Uterus (tissue), 2 donors: Measurements from ENCODE around the gene GTF2E1.

ENCODE experiments used
- CTCF ChIP-seq, 4 experiments: fragments of 200-600 bp in 2 of 4; fragments of 450-650 bp in 2 of 4; sonication (generic) in 2 of 4; IDR thresholded peaks; one replicate each; pipeline ENCODE4 v1.5.1; 2016 to 2019; ENCODE audit warnings: antibody characterized with exemption in 4 of 4, mild to moderate bottlenecking in 2 of 4, moderate library complexity in 1 of 4
- POLR2A ChIP-seq, 2 donors: fragments of 450-650 bp; IDR thresholded peaks; one replicate each; pipeline ENCODE4 v1.6.1; 2016; ENCODE audit warnings: antibody characterized with exemption in 2 of 2, mild to moderate bottlenecking in 1 of 2, moderate library complexity in 1 of 2

DNA sequence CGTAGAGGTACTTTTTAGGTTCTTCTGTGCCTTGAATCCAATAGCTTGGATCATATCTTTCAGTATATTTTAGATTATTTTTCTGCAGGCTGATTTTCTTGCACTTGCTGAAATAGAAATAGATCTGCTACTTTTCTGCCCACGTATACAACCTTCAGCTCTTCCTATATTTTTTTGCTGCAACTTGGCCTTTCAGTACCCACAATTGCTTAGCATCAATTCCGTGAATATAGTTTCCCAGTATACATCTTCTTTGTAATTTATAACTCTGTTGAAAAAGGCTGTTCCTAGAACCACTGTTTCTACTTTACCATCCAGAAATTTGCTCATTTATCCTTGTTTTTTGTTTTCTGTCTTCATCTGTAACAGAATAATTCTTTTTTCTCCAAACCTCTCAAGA, 36.2 kb downstream of the GTF2E1 start:
- TF ChIP-seq CTCF (IDR thresholded peaks at IDR 0.05) (no peak), POLR2A (IDR thresholded peaks at IDR 0.05) (no peak)
